GM21529 (cell line): ENCODE measurements around the gene GRK6.
A peak's percentile ranks its signal among the peaks of the same experiment; 100 is the strongest.

Experiments
- ATAC-seq: cut with Tn5 transposase; IDR thresholded peaks from one replicate; pipeline ENCODE4 v1.9.1; 2021; ENCODE audit not compliant: unreplicated experiment

Gene GRK6

DNA sequence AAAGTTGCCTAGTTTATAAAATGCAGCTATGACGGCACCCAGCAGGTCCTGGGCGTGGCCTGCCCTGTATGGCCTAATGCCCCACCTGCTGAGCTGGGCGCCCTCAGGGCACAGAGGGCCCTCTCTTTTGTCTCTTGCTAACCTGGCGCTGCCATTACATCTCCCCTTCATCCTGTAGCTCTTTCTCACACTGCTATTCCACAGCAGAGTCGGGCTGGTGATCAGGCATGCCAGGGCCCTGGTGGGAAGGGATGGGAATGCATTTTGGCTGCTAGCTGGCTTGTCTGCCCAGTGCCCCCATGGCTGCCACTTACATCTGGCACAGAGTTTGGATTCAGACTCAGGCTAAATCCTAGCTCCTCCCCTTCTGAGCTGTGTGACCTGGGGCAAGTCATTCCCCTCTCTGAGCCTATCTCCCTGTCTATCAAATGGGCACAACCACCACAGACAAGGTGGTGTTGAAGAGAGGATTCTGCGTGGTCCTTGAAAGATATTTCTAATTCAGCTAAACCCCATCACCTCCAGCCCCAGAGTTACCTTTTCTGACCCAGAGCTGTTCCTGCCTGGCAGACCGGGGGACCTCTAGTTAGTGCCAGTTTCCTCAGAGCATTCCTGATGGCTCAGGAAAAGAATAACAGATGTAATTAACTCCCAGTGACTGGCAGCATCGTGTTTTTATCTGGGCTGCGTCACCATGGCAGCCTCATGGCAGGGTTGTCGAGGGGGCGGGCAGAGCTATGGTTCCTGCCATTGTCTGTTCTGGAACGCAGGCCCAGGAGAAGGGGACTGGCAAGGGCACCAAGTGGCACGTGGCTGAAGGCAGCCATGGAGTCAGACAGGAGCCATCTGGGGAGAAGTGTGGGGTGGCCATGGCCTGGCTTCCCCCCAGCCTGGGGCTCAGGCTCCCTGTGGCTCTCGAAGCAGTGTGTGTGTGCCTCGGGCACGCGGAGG lies 26.5 kb downstream of the GRK6 start:
- no peak for ATAC-seq

DNA sequence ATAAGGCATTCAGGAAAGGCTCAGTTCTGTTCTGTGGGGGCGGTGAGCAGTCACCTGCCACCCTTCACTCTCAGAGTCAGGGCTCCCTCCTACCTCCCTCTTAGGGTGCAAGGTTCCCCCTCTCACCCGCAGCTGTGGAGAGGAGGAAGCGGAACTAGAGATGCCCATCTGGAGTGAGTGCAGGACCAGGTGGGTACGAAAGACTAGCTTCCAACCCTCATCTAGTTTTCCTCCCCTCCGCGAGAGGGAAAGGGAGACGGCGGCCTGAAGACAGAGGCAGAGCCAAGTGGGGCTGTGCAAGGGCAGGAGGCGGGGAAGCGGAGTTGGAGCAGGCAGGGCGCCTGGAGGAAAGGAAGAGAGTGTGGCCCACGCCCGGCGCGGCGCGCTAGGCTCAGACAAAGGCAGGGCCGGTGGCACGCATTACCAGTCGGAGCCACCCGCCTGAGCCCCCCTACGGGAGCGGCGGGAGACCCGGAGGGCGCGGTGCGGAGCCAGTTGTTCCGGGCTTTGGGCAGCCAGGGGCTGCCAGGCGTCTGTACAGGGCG lies 27.4 kb downstream of the GRK6 start:
- ATAC-seq: peak; percentile 1

DNA sequence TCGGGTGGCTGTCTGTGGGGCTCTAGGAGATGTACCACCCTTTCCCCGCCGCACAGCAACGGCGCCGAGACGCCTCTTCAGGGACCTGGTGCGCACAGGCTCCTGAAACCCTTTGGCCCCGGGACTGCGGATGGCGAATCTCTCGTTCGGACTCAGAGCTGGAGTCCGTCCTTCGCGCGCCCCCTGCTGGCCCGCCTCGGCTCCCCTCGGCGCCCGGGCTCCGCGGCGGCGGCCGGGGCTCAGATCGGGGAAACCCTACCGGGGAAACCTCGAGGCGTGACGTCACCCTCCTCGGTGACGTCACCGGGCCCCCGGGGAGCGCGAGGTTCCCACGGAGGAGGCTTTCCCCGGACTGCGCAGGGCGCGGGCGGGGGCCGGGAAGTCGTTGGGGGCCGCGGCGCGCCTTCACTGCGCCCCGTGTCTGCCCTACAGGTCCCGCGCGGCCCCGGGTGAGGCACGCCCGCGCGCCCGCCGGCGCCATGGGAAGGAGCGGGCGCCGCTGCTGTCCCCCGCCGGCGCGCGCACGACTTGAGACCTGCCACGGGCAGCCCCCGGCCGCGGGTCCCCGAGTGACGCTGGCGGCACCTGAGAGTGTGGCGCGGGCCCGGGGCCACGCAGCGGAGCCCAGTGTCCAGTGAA lies 28.0 kb downstream of the GRK6 start:
- ATAC-seq: peak; percentile 54

DNA sequence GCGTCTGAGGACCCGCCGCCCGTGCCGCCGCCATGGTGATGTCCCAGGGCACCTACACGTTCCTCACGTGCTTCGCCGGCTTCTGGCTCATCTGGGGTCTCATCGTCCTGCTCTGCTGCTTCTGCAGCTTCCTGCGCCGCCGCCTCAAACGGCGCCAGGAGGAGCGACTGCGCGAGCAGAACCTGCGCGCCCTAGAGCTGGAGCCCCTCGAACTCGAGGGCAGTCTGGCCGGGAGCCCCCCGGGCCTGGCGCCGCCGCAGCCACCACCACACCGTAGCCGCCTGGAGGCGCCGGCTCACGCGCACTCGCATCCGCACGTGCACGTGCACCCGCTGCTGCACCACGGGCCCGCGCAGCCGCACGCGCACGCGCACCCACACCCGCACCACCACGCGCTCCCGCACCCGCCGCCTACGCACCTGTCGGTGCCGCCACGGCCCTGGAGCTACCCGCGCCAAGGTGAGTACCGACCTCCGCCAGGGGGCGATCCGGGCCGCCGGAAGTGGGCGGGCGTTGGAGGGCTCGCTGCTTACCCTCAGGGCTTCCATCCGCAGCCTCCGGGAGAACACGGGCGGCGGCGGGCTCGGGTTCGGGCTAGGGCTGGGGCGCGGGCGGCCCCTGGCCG lies 28.7 kb downstream of the GRK6 start:
- ATAC-seq: peak; percentile 46

DNA sequence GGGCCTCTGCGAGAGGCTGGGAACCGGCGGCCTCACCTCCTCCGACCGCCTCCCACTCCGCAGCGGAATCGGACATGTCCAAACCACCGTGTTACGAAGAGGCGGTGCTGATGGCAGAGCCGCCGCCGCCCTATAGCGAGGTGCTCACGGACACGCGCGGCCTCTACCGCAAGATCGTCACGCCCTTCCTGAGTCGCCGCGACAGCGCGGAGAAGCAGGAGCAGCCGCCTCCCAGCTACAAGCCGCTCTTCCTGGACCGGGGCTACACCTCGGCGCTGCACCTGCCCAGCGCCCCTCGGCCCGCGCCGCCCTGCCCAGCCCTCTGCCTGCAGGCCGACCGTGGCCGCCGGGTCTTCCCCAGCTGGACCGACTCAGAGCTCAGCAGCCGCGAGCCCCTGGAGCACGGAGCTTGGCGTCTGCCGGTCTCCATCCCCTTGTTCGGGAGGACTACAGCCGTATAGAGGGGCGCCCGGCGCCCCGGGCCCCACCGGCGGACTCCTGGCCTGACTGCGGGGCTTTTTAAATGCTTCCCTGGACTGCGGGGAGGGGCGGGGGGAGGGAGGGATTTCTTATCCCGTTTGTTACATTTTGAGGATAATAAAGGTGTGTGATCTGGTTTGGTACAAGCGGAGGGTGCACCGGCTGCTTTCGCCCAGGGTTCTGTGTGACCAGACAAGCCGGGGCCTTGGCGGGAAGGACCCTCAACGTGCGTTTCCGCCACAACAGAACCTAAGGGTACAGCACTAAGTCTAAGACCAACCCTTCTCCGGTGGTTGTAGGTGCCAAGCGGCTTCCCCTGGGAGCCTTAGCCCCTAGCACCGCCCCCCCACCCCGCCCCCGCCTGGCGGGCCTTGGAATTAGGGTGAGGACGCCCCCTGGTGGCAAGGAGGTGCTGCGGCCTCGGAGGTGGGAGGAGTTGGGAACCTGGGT lies 29.4 kb downstream of the GRK6 start:
- peak; percentile 13 for ATAC-seq

DNA sequence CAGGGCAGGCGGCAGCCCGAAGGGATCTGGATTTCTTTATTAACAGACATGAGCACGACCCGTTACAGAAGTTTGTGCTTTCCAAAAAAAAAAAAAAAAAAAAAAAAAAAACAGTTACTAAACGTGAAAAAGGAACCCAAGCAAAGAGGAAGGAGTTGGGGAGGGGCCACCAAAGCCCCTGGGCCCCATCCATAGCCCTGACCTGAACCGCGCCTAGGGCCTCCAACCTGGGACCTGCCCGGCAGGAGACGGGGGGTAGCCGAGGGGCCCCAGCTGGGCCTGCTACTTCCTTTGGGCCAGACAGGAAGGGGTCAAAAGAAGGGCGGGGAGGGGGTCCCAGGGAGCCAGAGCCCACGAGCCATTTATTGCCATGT lies 30.1 kb downstream of the GRK6 start:
- no peak for ATAC-seq

DNA sequence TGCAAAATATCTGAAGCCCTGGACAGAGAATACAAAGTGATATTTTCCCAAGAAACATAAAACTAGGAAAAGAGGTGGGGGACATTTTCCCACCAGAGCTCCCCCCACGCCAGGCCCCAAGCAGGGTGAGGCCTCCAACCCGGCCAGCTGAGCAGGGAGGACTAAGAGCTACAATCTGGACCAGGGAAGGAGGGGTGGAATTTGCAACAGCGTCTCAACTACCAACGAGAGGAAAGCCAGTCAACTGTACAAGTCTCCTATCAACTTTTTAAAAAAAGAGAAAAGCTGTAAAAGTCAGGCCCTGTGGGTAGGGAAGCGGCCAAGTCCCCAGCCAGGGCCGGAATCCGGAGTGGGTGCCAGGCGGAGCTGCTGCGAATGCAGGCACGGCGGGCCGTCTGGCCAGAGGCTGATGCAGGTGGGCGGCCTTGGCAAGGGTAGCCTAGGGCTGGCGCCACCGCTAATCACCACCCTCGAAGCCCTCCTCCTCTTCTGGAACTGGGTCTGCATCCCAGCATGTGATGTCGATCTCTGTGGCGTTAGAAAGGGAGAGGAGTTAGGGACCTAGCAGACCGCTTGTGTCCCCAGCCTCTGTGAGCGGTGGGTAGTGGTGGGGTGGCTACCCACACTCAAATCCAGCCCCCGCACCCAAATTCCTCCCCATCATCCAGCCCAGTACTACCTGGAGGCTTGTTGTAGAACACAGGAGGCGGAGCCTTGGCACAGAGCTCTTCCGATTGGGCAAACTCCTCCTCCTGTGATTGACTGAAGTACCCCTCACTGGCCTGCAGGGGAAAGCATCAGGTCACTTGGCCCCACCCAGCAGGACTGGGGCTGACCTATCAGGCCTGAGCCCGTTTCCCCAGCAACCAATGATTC lies 30.7 kb downstream of the GRK6 start:
- peak; percentile 43 for ATAC-seq

DNA sequence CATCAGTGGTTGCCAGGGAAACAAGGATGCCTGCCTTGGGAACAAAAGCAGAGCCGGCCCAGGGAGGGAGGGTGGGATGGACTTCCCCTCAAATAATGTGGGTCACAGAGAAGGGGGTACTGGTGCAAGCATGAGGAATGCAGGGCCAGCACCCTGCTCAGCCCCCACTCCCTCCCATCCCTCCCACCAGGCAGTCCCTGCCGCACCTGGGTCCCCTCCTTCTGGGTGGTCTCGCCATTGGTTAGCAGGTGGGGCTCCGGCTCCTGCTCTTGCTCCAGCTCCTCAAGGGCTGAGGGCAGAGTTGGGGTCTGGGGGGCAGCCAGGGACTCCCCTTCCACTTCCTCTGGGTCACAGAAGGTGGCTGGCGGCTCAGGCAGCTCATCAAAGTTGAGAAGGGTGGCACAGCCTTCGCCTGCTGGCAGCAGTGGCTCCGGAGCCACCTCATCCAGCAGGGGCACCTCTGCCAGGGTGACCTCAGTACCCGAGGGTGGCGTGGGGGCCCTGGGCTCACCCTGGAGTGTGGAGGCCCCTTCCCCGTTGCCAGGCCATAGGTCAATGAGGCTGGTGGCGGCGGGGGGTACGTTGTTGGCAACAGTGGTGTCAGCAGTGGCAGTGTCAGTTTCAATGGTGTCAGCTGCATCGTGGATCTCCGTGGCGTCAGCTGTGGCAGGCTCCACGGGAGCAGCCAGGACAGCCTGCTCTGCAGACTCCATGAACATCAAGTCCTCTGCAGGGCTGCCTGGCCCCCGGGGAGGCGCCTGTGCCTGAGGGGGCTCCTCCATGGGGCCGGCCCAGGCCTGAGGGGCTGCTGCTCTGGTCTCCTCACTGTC lies 31.6 kb downstream of the GRK6 start:
- no peak for ATAC-seq

DNA sequence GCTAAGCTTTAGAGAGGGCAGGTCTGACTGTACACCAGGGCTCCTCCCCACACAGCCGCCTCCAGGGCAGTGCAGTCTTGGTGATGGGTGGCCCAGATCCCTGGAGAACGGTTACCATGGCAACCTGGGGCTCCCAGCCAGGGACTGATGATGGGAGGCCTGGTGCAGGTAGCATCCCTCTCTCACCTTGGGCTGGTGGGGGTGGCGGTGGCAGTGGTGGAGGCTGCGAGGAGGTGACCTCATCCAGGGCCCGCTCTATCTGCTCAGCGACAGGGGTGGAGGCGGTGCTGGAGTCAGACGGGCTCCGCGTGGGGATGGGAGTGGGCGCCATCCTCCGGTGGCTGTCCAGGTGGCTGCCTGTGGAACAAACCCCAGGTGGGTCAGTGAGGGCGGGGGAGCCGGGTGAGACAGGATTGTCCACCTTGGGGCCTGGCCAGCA lies 32.5 kb downstream of the GRK6 start:
- ATAC-seq: no peak

DNA sequence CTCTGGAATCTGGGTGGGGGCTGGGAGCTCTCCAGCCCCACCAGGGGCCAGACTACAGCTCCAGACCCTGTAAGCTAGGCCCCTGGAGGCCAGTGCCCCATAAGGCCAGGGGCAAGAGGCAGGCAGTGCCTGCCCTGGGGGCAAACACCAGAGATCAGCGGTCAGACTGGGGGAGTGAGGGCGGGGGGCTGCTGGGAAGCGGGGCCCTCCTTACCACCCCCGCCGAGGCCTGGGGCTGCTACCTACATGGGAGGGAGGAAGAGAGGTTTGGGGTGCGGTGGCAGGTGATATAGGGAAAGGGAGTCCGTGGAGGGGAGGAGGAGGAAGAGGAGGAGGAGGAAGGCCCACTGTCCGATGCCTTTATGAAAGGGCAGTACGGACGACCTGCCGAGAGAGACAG lies 32.9 kb downstream of the GRK6 start:
- ATAC-seq: no peak

DNA sequence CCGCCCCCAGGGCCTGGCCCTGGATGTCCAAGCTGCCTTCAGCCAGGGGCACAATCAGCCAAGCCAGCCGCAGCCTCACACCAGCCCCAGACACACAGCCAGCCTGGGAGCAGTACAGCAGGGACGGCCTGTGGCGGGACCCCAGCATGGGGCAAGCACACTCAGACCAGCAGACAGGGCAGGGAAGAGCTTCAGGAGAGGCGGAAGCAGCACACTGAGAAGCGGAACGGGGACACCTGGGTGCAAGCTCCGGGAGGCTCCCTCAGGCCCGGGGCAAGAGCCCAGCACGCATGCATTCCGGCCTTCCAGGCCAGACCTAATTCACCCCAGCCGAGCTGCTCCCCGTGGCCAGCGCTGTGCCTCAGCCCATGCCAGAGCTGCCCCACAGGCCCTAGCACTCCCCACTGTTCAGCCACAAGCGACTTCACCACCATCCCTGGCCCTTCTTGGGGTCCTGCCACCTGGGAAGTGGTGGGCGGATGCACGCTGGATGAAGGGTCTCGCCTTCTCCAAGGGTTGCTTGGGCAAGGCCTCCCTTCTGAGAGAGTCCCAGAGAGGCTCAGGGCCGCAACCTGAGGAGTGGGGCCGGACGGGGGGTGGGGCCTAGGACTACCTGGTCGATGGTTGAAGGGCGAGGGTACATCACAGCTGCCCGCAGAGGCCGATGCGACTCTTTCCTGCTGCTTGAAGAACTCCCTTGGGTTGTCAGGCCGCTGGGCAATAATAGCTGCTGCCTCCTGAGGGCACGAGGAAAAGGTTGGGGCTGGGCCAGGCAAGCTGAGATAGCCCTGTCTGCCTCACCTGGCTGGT lies 33.5 kb downstream of the GRK6 start:
- ATAC-seq: no peak

DNA sequence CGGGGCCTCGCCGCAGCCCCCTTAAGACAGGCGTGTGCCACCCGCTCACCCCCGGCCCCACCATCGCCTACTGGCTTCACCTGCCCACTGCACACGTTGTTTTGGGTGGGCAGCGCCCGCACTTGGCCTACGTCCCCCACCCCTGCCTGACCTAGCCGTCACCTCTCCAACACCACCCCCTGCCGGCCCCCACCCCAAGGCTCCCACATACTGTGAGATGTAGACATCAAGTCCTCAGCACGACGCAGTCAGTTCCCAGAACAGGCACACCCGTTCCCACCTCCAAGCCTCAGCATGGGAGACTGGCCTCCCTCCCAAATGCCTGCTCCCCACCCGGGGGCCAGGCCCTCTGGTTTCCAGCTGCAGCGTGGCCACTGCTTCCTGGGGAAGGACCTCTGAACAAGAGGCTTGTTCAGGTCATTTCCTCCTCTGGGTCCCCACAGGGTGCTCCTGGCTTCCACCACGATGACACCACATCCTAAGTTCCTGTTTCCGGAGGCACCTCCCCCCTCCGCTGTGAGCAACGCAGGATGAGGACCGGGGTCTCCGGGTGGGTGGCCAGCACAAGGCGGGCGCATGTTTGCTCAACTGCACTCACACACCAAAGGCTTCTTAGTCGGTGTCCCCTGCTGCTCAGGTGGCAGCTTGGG lies 35.7 kb downstream of the GRK6 start:
- no peak for ATAC-seq

DNA sequence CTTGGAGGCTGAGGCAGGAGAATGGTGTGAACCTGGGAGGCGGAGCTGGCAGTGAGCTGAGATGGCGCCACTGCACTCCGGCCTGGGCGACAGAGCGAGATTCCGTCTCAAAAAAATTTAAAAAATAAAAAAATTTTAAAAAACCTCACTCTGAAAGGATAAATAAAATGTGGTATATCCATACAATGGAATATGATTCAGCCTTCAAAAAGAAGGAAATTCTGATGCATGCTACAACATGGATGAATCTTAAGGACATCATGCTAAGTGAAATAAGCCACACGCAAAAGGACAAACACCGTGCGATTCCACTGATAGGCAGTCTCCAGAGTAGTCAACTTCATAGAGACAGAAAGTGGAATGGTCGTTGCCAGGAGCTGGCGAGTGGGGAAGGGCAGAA lies 38.6 kb downstream of the GRK6 start:
- ATAC-seq: no peak

DNA sequence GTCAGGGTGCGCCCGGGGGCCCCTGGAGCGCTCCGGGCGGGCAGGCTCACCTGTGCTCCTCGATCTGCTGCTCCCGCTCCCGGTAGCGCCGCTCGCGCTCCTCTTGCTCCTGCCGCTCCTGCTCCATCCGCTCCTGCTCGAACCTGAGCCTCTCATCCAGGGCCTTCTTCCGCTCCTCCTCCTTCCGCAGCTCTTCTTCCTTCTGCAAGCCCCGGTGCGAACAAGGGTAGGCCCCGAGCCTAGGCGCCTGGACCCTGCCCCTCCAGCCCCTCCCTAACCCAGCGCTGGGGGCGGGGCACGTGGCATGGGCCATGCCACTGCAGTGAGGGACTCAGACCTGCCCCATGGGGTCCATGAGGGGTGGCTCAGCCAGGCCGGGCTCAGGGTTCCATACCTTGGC lies 40.4 kb downstream of the GRK6 start:
- ATAC-seq: no peak

DNA sequence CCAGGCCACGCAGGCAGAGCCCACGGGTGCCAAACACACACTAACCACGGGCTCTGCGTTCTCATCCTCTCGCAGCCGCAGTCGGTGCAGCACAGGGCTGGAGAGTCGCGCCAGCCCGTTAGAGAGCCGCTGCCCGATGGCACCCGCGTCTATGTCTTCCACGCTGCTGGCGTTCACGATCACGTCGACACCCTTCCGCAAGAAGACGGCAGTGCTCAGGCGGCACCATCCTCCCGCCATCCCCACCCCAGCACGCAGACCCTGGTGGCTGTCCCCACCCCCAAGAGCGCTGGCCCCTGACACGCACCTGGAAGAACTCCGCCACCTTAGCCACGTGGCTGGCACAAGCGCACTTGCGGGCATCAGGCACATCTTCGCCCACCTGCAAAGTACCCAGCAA lies 41.0 kb downstream of the GRK6 start:
- ATAC-seq: no peak

DNA sequence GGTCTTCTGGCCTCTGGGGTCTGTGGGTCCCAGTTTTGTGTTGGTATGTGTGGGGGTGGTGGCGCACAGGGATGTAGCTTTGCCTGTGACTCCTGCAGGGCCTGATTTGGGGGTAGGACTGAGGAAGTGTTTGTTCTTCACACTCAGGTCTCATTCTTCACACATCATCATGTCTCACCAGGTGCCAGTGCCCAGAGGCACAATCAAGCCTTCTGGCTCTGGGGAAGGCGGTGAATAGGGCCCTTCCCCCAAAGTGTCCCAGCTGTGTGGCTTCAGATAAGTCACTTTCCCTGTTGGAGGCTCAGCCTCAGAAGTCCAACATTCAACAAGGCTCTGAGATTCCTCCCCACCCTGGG lies 41.8 kb downstream of the GRK6 start:
- ATAC-seq: no peak
